ENCODE data around the gene ANKRD33.

The ANKRD33 gene

GRCh38 chr12:51871126-51871525 is 16.8 kb upstream of the ANKRD33 start:
- TF ChIP-seq GLIS3 (CRISPR knock-in tag; IDR thresholded peaks at IDR 0.05) (no peak), POU6F1 (CRISPR knock-in tag; IDR thresholded peaks at IDR 0.05; ENCODE audit: borderline replicate concordance, low read depth) (no peak), CREB5 (CRISPR knock-in tag; IDR thresholded peaks at IDR 0.05; ENCODE audit: low read depth) (no peak), ZNF70 (CRISPR knock-in tag; IDR thresholded peaks at IDR 0.05) (no peak), ZC3H10 (CRISPR knock-in tag; IDR thresholded peaks at IDR 0.05) (no peak), TSHZ2 (CRISPR knock-in tag; IDR thresholded peaks at IDR 0.05) (no peak), PPARA (CRISPR knock-in tag; IDR thresholded peaks at IDR 0.05; ENCODE audit: borderline replicate concordance) (no peak), ZNF8 (CRISPR knock-in tag; IDR thresholded peaks at IDR 0.05) (no peak)
- ATAC-seq = no peak

- ATAC-seq = no peak
Observed at GRCh38 chr12:51871918-51872688, 15.8 kb upstream of the ANKRD33 start.

More at GRCh38 chr12:51871918-51872688, 15.8 kb upstream of the ANKRD33 start:
- no peak for TF ChIP-seq PATZ1 (CRISPR knock-in tag; IDR thresholded peaks at IDR 0.05; ENCODE audit: borderline replicate concordance)
- no peak for TF ChIP-seq ZC3H10 (CRISPR knock-in tag; IDR thresholded peaks at IDR 0.05)
- TF ChIP-seq BACH2 (CRISPR knock-in tag; IDR thresholded peaks at IDR 0.05; ENCODE audit: borderline replicate concordance) = no peak
- no peak for TF ChIP-seq CSDC2 (CRISPR knock-in tag; IDR thresholded peaks at IDR 0.05)
- no peak for TF ChIP-seq ZFP3 (CRISPR knock-in tag; IDR thresholded peaks at IDR 0.05)
- TF ChIP-seq CSRNP3 (CRISPR knock-in tag; IDR thresholded peaks at IDR 0.05) = no peak
- TF ChIP-seq TCF4 (CRISPR knock-in tag; IDR thresholded peaks at IDR 0.05; ENCODE audit: borderline replicate concordance) = no peak
- TF ChIP-seq ZNF565 (CRISPR knock-in tag; conservative IDR thresholded peaks at IDR 0.05; ENCODE audit: low read depth) = no peak
- no peak for TF ChIP-seq ESRRG (CRISPR knock-in tag; IDR thresholded peaks at IDR 0.05)
- TF ChIP-seq ZNF70 (CRISPR knock-in tag; IDR thresholded peaks at IDR 0.05) = no peak
- no peak for TF ChIP-seq POU6F1 (CRISPR knock-in tag; IDR thresholded peaks at IDR 0.05; ENCODE audit: borderline replicate concordance, low read depth)
- TF ChIP-seq ISL1 (CRISPR knock-in tag; IDR thresholded peaks at IDR 0.05) = no peak
- TF ChIP-seq TSHZ2 (CRISPR knock-in tag; IDR thresholded peaks at IDR 0.05) = no peak
- no peak for TF ChIP-seq ARNTL (CRISPR knock-in tag; IDR thresholded peaks at IDR 0.05; ENCODE audit: borderline replicate concordance, low read depth)
- no peak for TF ChIP-seq CREB5 (CRISPR knock-in tag; IDR thresholded peaks at IDR 0.05; ENCODE audit: low read depth)
- no peak for TF ChIP-seq GLIS3 (CRISPR knock-in tag; IDR thresholded peaks at IDR 0.05)
- TF ChIP-seq RARB (CRISPR knock-in tag; IDR thresholded peaks at IDR 0.05) = no peak
- no peak for TF ChIP-seq TOX (CRISPR knock-in tag; IDR thresholded peaks at IDR 0.05; ENCODE audit: borderline replicate concordance)
- no peak for TF ChIP-seq OSR1 (CRISPR knock-in tag; IDR thresholded peaks at IDR 0.05)
